Astrocyte of the spinal cord (primary cell): ENCODE measurements around the gene NLGN2.

ENCODE experiments used
- DNase-seq: peaks from one replicate; pipeline ENCODE4 v3.0.0; 2011; ENCODE audit warnings: low read depth, low spot score
- H3K4me3 ChIP-seq: 2 replicates; pipeline ENCODE4 v1.5.1; 2011; ENCODE audit warnings: low read depth, mild to moderate bottlenecking, low read length, moderate library complexity
- CTCF ChIP-seq: IDR thresholded peaks from 2 replicates; pipeline ENCODE4 v1.5.1; 2012; ENCODE audit warnings: low read depth, mild to moderate bottlenecking, low read length, inconsistent platforms
- in situ Hi-C: cut with HindIII; loops from 2 replicates; pipeline ENCODE4 v1.10.0; 2017; ENCODE audit warnings: low sequenced_read_pairs

The NLGN2 gene

DNA sequence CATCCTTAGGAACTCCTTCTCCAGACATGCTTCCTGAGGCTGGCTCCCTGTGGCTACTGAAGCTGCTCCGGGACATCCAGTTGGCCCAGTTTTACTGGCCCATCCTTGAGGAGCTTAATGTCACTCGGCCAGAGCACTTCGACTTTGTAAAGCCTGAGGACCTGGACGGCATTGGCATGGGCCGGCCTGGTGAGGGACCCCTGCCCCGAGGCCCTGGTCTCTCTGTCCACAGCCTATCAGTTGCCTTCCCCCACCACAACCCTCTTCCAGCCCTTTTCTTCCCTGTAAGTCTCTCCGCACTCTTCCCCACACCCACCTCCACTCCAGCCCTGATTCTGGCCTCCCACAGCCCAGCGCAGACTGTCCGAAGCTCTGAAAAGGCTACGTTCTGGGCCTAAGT lies 24.7 kb upstream of the NLGN2 start:
- TF ChIP-seq CTCF = no peak
- in situ Hi-C loops = no loop called here
- no peak for DNase-seq
- no peak overlapping the region for H3K4me3 ChIP-seq

DNA sequence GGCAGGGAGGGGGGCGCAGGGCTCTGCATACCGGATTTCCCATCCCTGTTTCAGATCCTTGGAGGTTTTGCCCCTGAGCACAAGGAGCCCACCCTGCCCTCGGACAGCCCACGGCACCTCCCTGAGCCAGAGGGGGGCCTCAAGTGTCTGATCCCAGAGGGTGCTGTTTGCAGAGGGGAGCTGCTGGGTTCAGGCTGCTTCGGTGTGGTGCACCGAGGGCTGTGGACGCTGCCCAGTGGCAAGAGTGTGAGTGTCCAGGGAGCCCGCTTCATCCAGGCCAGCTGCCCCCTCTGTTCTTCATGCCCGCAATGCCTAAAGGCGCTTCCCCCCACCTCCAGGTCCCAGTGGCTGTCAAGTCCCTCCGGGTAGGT lies 24.3 kb upstream of the NLGN2 start:
- H3K4me3 ChIP-seq = no peak overlapping the region
- in situ Hi-C loops = no loop called here
- no peak for TF ChIP-seq CTCF
- no peak for DNase-seq

GRCh38 chr17:7383742-7384488 lies 23.7 kb upstream of the NLGN2 start:
- H3K4me3 ChIP-seq = peak overlapping the region; percentile 36
- TF ChIP-seq CTCF = no peak
- in situ Hi-C loops = no loop called here
- peak; percentile 18 for DNase-seq

DNA sequence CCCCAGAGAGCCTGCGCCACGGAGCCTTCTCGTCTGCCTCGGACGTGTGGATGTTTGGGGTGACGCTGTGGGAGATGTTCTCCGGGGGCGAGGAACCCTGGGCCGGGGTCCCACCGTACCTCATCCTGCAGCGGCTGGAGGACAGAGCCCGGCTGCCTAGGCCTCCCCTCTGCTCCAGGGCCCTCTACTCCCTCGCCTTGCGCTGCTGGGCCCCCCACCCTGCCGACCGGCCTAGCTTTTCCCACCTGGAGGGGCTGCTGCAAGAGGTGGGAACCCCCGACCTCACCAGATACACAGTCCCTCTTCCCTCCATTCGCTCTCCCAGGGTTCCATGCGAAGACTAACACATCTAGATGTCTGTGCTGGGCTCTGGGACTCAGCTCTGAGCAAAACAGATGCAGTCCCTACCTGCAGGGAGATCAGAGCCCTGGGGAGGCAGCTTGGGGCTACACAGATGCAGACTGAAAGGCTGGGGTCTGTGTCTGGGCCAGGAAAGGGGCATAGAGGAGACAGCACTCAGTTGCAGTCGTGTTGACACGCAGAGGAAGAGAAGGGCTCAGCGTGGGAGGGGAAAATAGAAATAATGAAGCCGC lies 23.1 kb upstream of the NLGN2 start:
- no peak for DNase-seq
- peak overlapping the region; percentile 36 for H3K4me3 ChIP-seq
- no peak for TF ChIP-seq CTCF
- in situ Hi-C loops = no loop called here

DNA sequence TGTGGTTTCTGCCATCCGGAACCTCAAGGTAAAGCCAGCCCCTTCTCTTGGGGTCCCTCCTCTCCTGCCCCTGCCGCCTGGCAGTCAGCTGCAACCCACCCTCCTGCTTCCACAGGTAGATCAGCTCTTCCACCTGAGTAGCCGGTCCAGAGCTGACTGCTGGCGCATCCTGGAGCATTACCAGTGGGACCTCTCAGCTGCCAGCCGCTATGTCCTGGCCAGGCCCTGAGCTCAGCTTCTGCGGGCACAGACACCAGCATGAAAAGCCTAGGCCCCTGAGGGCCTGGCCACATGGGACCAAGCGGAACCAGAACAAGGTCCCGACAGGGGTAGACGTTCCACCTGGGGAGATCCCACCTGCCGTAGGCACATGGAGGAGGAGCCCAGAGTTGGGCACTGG lies 18.8 kb upstream of the NLGN2 start:
- H3K4me3 ChIP-seq = no peak overlapping the region
- in situ Hi-C loops = no loop called here
- DNase-seq = no peak
- TF ChIP-seq CTCF = no peak

GRCh38 chr17:7389924-7390910 lies 17.4 kb upstream of the NLGN2 start:
- in situ Hi-C loops = no loop called here
- no peak overlapping the region for H3K4me3 ChIP-seq
- TF ChIP-seq CTCF = no peak
- DNase-seq = no peak
